ENCODE data around the gene ATP2C1.

The ATP2C1 gene

GRCh38 chr3:130894130-130894985 lies 474 bp downstream of the ATP2C1 start:
- no peak for DNase-seq (ENCODE audit: low read depth, low spot score)

GRCh38 chr3:130894986-130895280 lies 1.0 kb downstream of the ATP2C1 start:
- DNase-seq (ENCODE audit: low read depth, low spot score), result no peak

GRCh38 chr3:130895690-130896488 lies 2.0 kb downstream of the ATP2C1 start:
- DNase-seq (ENCODE audit: low read depth, low spot score), result no peak

GRCh38 chr3:130897316-130897715 lies 3.4 kb downstream of the ATP2C1 start:
- no peak for DNase-seq (ENCODE audit: low read depth, low spot score)

GRCh38 chr3:130900959-130901358 lies 7.1 kb downstream of the ATP2C1 start:
- DNase-seq (ENCODE audit: low read depth, low spot score), result no peak

GRCh38 chr3:130901463-130902204 lies 7.8 kb downstream of the ATP2C1 start:
- no peak for DNase-seq (ENCODE audit: low read depth, low spot score)

GRCh38 chr3:130903412-130903908 lies 9.6 kb downstream of the ATP2C1 start:
- no peak for DNase-seq (ENCODE audit: low read depth, low spot score)

GRCh38 chr3:130904491-130904890 lies 10.6 kb downstream of the ATP2C1 start:
- no peak for DNase-seq (ENCODE audit: low read depth, low spot score)

GRCh38 chr3:130905551-130905950 lies 11.7 kb downstream of the ATP2C1 start:
- DNase-seq (ENCODE audit: low read depth, low spot score), result no peak

GRCh38 chr3:130906374-130906995 lies 12.6 kb downstream of the ATP2C1 start:
- no peak for DNase-seq (ENCODE audit: low read depth, low spot score)

- no peak for DNase-seq (ENCODE audit: low read depth, low spot score)
These were observed 13.6 kb downstream of the ATP2C1 start for GRCh38 chr3:130907500-130907899.

GRCh38 chr3:130907966-130908365 lies 14.1 kb downstream of the ATP2C1 start:
- no peak for DNase-seq (ENCODE audit: low read depth, low spot score)

GRCh38 chr3:130915567-130916292 lies 21.8 kb downstream of the ATP2C1 start:
- DNase-seq (ENCODE audit: low read depth, low spot score), result no peak

- no peak for DNase-seq (ENCODE audit: low read depth, low spot score)
These were observed 22.8 kb downstream of the ATP2C1 start for GRCh38 chr3:130916507-130917167.

GRCh38 chr3:130918328-130918727 lies 24.4 kb downstream of the ATP2C1 start:
- no peak for DNase-seq (ENCODE audit: low read depth, low spot score)

GRCh38 chr3:130925628-130926027 lies 31.7 kb downstream of the ATP2C1 start:
- DNase-seq (ENCODE audit: low read depth, low spot score), result no peak

- no peak for DNase-seq (ENCODE audit: low read depth, low spot score)
These were observed 32.6 kb downstream of the ATP2C1 start for GRCh38 chr3:130926504-130926903.

- DNase-seq (ENCODE audit: low read depth, low spot score), result no peak
These were observed 35.9 kb downstream of the ATP2C1 start for GRCh38 chr3:130929804-130930203.

GRCh38 chr3:130932979-130933378 lies 39.1 kb downstream of the ATP2C1 start:
- DNase-seq (ENCODE audit: low read depth, low spot score), result no peak

GRCh38 chr3:130933801-130934345 lies 40.0 kb downstream of the ATP2C1 start:
- no peak for DNase-seq (ENCODE audit: low read depth, low spot score)
